RPMI7951 (cell line): ENCODE measurements around the gene SIRT4. TPM values are rescaled to one million over a fixed set of nuclear protein-coding genes. Genes with fewer than 3 reads are reported as not detected.
A peak's percentile ranks its signal among the peaks of the same experiment; 100 is the strongest.
"Not testable (repeated sequence)": the region's sequence is repeated elsewhere in the genome, so short reads cannot be mapped to it uniquely, and the experiment has no call there.

Experiments used
- DNase-seq: peaks from one replicate; pipeline ENCODE4 v3.0.0-alpha.2; 2012; ENCODE audit warnings: low read depth
- total RNA-seq: library from RNA; depleted of rRNA; stranded (reverse); fragments of >200 nt; shearing (Covaris generic); gene quantifications from 2 replicates; pipeline ENCODE4 v1.2.3, GENCODE V29; 2014

SIRT4 gene
- total RNA-seq, 1 experiment from 2014 or later, result 2.2 TPM

GRCh38 chr12:120335447-120335846 lies 33.3 kb downstream of the SIRT4 start:
- DNase-seq, result peak; percentile 36

GRCh38 chr12:120336392-120336791 lies 34.3 kb downstream of the SIRT4 start:
- not testable (repeated sequence) for DNase-seq

GRCh38 chr12:120337730-120338129 lies 35.6 kb downstream of the SIRT4 start:
- no peak for DNase-seq

- DNase-seq, result no peak
Measured at GRCh38 chr12:120339256-120339655, 37.1 kb downstream of the SIRT4 start.

- DNase-seq, result no peak
Measured at GRCh38 chr12:120342175-120343038, 40.3 kb downstream of the SIRT4 start.

GRCh38 chr12:120343039-120343537 lies 41.0 kb downstream of the SIRT4 start:
- DNase-seq, result no peak

GRCh38 chr12:120343692-120344091 lies 41.6 kb downstream of the SIRT4 start:
- no peak for DNase-seq

- DNase-seq, result no peak
Measured at GRCh38 chr12:120346031-120346430, 43.9 kb downstream of the SIRT4 start.

GRCh38 chr12:120346681-120347080 lies 44.6 kb downstream of the SIRT4 start:
- no peak for DNase-seq

- no peak for DNase-seq
Measured at GRCh38 chr12:120347766-120348165, 45.6 kb downstream of the SIRT4 start.

- no peak for DNase-seq
Measured at GRCh38 chr12:120350576-120351350, 48.6 kb downstream of the SIRT4 start.

- DNase-seq, result peak; percentile 44
Measured at GRCh38 chr12:120352117-120352516, 50.0 kb downstream of the SIRT4 start.

GRCh38 chr12:120353136-120353535 lies 51.0 kb downstream of the SIRT4 start:
- no peak for DNase-seq

- no peak for DNase-seq
Measured at GRCh38 chr12:120353556-120354317, 51.6 kb downstream of the SIRT4 start.

GRCh38 chr12:120356567-120357030 lies 54.5 kb downstream of the SIRT4 start:
- peak; percentile 91 for DNase-seq

- no peak for DNase-seq
Measured at GRCh38 chr12:120357104-120357503, 55.0 kb downstream of the SIRT4 start.

GRCh38 chr12:120358412-120359100 lies 56.4 kb downstream of the SIRT4 start:
- DNase-seq, result no peak

- DNase-seq, result no peak
Measured at GRCh38 chr12:120359128-120359527, 57.0 kb downstream of the SIRT4 start.

GRCh38 chr12:120361506-120362208 lies 59.5 kb downstream of the SIRT4 start:
- peak; percentile 66 for DNase-seq
